Measurements from ENCODE around the gene NANOS3. TPM values are rescaled to one million over a fixed set of nuclear protein-coding genes. Genes with fewer than 3 reads are reported as not detected.

Gene NANOS3
- not detected for total RNA-seq
- long read RNA-seq = 0 reads

- TF ChIP-seq CTCF (IDR thresholded peaks at IDR 0.05) = no peak
- intact Hi-C loops (cut with DNase I) = no loop called here
- Histone ChIP-seq H3K9me3 (no peaks in the 10 kb centered on the region), H3K27ac (no peak within 1 kb of the TSS), H3K4me3 (no peak within 1 kb of the TSS), H3K4me1 (peaks cover 21% of the 10 kb centered on the region), H3K36me3 (no peaks in the 10 kb centered on the region), H3K27me3 (no peaks in the 10 kb centered on the region)
- no peak for DNase-seq
- ATAC-seq = no peak
Measured at GRCh38 chr19:13876834-13877233, at the start of gene NANOS3. NANOS3 (plus strand) TSS chr19:13877134; CDS start chr19:13877249, 115 bp downstream.

- Histone ChIP-seq H3K4me3 (no peak overlapping the region), H3K27ac (no peak overlapping the region), H3K9me3 (no peaks in the 10 kb centered on the region), H3K4me1 (no peaks in the 10 kb centered on the region), H3K27me3 (no peaks in the 10 kb centered on the region), H3K36me3 (peaks cover 9% of the 10 kb centered on the region)
- DNase-seq (no peak), ATAC-seq (no peak)
- intact Hi-C loops (cut with DNase I) = no loop called here
- TF ChIP-seq CTCF (IDR thresholded peaks at IDR 0.05) = no peak
Measured at GRCh38 chr19:13827656-13828055, 49.3 kb upstream of the NANOS3 start.

GRCh38 chr19:13830114-13830740 is 46.7 kb upstream of the NANOS3 start:
- Histone ChIP-seq H3K27ac (no peak overlapping the region), H3K4me3 (no peak overlapping the region), H3K27me3 (no peaks in the 10 kb centered on the region), H3K4me1 (peaks cover 20% of the 10 kb centered on the region), H3K9me3 (no peaks in the 10 kb centered on the region), H3K36me3 (peaks cover 25% of the 10 kb centered on the region)
- no peak for DNase-seq
- intact Hi-C loops (cut with DNase I) = loop anchor here (5.0 kb wide), 1 partner anchor 33 kb away; the partner anchor contains the start of gene ZSWIM4
- no peak for ATAC-seq
- TF ChIP-seq CTCF (IDR thresholded peaks at IDR 0.05) = no peak

GRCh38 chr19:13830741-13831536 is 46.0 kb upstream of the NANOS3 start:
- DNase-seq (no peak), ATAC-seq (no peak)
- Histone ChIP-seq H3K27ac (no peak overlapping the region), H3K36me3 (peaks cover 32% of the 10 kb centered on the region), H3K9me3 (no peaks in the 10 kb centered on the region), H3K27me3 (no peaks in the 10 kb centered on the region), H3K4me3 (no peak overlapping the region), H3K4me1 (peaks cover 27% of the 10 kb centered on the region)
- intact Hi-C loops (cut with DNase I) = loop anchor here (5.0 kb wide), 1 partner anchor 34 kb away; the partner anchor contains the start of gene ZSWIM4
- TF ChIP-seq CTCF (IDR thresholded peaks at IDR 0.05) = no peak

GRCh38 chr19:13831537-13832467 is 45.1 kb upstream of the NANOS3 start:
- Histone ChIP-seq H3K4me3 (no peak overlapping the region), H3K27me3 (no peaks in the 10 kb centered on the region), H3K27ac (no peak overlapping the region), H3K4me1 (peaks cover 36% of the 10 kb centered on the region), H3K36me3 (peaks cover 41% of the 10 kb centered on the region), H3K9me3 (no peaks in the 10 kb centered on the region)
- TF ChIP-seq CTCF (IDR thresholded peaks at IDR 0.05) = no peak
- intact Hi-C loops (cut with DNase I) = loop anchor here (5.0 kb wide), 1 partner anchor 35 kb away; the partner anchor contains the start of gene ZSWIM4
- DNase-seq = no peak
- no peak for ATAC-seq

Data from upper lobe of right lung (tissue), 1 donor.